Measurements from ENCODE around the gene ADAMTSL3. TPM values are rescaled to one million over a fixed set of nuclear protein-coding genes. Genes with fewer than 3 reads are reported as not detected.

Gene ADAMTSL3
- total RNA-seq, 1 experiment from 2014 or later: 1.8 TPM

DNA sequence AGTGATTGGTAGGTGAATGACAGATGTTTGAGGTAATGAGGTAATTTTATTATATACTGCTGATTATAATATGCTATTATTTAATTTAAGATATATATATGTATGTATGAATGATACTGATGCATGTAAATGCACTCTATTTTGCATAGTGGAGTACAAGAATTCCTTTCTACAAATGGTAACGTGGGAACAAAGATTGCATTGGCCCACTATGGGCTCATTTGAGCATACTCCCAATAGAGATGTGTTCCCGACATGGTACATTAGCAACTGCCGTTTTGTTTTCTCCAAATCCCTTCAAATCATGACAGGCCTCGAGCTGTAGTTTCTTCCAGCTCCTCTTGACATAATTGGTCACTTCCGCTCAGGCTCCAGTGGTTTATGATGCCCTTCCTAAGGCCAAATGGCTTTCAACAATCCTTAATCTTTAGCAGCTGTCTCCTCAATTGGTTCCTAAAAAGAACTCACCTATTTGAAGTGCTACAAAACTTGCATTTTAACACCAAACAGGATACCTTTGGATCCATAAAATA lies 266.1 kb downstream of the ADAMTSL3 start:
- Mint-ChIP-seq H3K9me3 (peaks cover 8% of the 10 kb centered on the region), H3K36me3 (no peaks in the 10 kb centered on the region), H3K27ac (no peak overlapping the region), H3K27me3 (ENCODE audit: low read depth) (no peaks in the 10 kb centered on the region), H3K4me1 (peaks cover 23% of the 10 kb centered on the region), H3K4me3 (no peak overlapping the region)
- ATAC-seq: no peak
- no peak for DNase-seq (ENCODE audit: low spot score)
- no peak for TF ChIP-seq RELA (CRISPR knock-in tag; IDR thresholded peaks at IDR 0.05; ENCODE audit: borderline replicate concordance)
- POLR2A ChIA-PET: no interaction called here
- CTCF ChIA-PET: no interaction called here

- ATAC-seq (no peak), DNase-seq (ENCODE audit: low spot score) (no peak)
- POLR2A ChIA-PET: no interaction called here
- Mint-ChIP-seq H3K27ac (no peak overlapping the region), H3K4me3 (no peak overlapping the region), H3K9me3 (peaks cover 8% of the 10 kb centered on the region), H3K27me3 (ENCODE audit: low read depth) (no peaks in the 10 kb centered on the region), H3K36me3 (no peaks in the 10 kb centered on the region), H3K4me1 (peaks cover 26% of the 10 kb centered on the region)
- TF ChIP-seq NFATC4 (CRISPR knock-in tag; IDR thresholded peaks at IDR 0.05): no peak
- TF ChIP-seq ZNF423 (CRISPR knock-in tag; IDR thresholded peaks at IDR 0.05): no peak
- TF ChIP-seq, protein P1, sequence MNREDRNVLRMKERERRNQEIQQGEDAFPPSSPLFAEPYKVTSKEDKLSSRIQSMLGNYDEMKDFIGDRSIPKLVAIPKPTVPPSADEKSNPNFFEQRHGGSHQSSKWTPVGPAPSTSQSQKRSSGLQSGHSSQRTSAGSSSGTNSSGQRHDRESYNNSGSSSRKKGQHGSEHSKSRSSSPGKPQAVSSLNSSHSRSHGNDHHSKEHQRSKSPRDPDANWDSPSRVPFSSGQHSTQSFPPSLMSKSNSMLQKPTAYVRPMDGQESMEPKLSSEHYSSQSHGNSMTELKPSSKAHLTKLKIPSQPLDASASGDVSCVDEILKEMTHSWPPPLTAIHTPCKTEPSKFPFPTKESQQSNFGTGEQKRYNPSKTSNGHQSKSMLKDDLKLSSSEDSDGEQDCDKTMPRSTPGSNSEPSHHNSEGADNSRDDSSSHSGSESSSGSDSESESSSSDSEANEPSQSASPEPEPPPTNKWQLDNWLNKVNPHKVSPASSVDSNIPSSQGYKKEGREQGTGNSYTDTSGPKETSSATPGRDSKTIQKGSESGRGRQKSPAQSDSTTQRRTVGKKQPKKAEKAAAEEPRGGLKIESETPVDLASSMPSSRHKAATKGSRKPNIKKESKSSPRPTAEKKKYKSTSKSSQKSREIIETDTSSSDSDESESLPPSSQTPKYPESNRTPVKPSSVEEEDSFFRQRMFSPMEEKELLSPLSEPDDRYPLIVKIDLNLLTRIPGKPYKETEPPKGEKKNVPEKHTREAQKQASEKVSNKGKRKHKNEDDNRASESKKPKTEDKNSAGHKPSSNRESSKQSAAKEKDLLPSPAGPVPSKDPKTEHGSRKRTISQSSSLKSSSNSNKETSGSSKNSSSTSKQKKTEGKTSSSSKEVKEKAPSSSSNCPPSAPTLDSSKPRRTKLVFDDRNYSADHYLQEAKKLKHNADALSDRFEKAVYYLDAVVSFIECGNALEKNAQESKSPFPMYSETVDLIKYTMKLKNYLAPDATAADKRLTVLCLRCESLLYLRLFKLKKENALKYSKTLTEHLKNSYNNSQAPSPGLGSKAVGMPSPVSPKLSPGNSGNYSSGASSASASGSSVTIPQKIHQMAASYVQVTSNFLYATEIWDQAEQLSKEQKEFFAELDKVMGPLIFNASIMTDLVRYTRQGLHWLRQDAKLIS (CRISPR knock-in tag; IDR thresholded peaks at IDR 0.05; ENCODE audit: borderline replicate concordance): no peak
- CTCF ChIA-PET: no interaction called here
Measured at GRCh38 chr15:83922649-83923294, 268.8 kb downstream of the ADAMTSL3 start.

DNA sequence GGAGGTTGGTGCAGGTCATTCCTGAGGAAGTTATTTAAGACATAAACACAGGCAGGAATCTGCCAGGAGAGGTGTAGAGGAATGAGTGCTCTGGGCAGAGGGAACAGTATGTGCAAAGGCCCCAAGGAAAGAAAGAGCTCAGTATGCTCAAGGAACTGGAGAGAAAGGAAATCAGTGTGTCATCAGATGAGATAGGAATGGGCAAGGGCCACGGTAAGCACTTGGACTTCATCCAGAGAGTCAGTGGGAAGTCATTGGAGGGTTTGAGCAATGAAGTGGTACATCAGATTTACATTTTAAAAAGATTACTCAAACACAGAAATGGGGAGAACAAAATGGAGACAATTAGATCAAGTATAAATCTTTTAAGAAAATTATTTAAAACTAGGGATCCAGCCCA lies 272.2 kb downstream of the ADAMTSL3 start:
- Mint-ChIP-seq H3K9me3 (no peaks in the 10 kb centered on the region), H3K36me3 (no peaks in the 10 kb centered on the region), H3K27me3 (ENCODE audit: low read depth) (no peaks in the 10 kb centered on the region), H3K4me3 (no peak overlapping the region), H3K27ac (no peak overlapping the region), H3K4me1 (peaks cover 8% of the 10 kb centered on the region; the same call in 1 of the 2 replicates)
- ChIA-PET CTCF (no interaction called here), POLR2A (no interaction called here)
- no peak for TF ChIP-seq CDX4 (CRISPR knock-in tag; IDR thresholded peaks at IDR 0.05; ENCODE audit: borderline replicate concordance)
- no peak for TF ChIP-seq HMGA2 (CRISPR knock-in tag; IDR thresholded peaks at IDR 0.05)
- TF ChIP-seq MAX (CRISPR knock-in tag; IDR thresholded peaks at IDR 0.05): no peak
- no peak for TF ChIP-seq CREM (CRISPR knock-in tag; IDR thresholded peaks at IDR 0.05)
- no peak for TF ChIP-seq ESRRA (CRISPR knock-in tag; IDR thresholded peaks at IDR 0.05; ENCODE audit: borderline replicate concordance)
- no peak for TF ChIP-seq ZNF263 (CRISPR knock-in tag; IDR thresholded peaks at IDR 0.05; ENCODE audit: low read depth)
- TF ChIP-seq RELA (CRISPR knock-in tag; IDR thresholded peaks at IDR 0.05; ENCODE audit: borderline replicate concordance): no peak
- no peak for TF ChIP-seq ZNF512 (CRISPR knock-in tag; IDR thresholded peaks at IDR 0.05; ENCODE audit: borderline replicate concordance)
- TF ChIP-seq KAT7 (CRISPR knock-in tag; IDR thresholded peaks at IDR 0.05; ENCODE audit: borderline replicate concordance): no peak
- TF ChIP-seq ATF1 (CRISPR knock-in tag; IDR thresholded peaks at IDR 0.05): no peak
- no peak for TF ChIP-seq ATF6 (CRISPR knock-in tag; IDR thresholded peaks at IDR 0.05)
- no peak for TF ChIP-seq GTF2I (CRISPR knock-in tag; conservative IDR thresholded peaks at IDR 0.05)
- TF ChIP-seq ZNF423 (CRISPR knock-in tag; IDR thresholded peaks at IDR 0.05): no peak
- no peak for TF ChIP-seq ZNF219 (CRISPR knock-in tag; IDR thresholded peaks at IDR 0.05; ENCODE audit: borderline replicate concordance)
- no peak for TF ChIP-seq ZBTB21 (CRISPR knock-in tag; IDR thresholded peaks at IDR 0.05; ENCODE audit: borderline replicate concordance)
- no peak for TF ChIP-seq ZNF232 (CRISPR knock-in tag; IDR thresholded peaks at IDR 0.05)
- ATAC-seq: no peak
- no peak for DNase-seq (ENCODE audit: low spot score)
